Skeletal muscle satellite cell (primary cell): ENCODE results near the gene TNFSF9.
"Not testable (repeated sequence)": the region's sequence is repeated elsewhere in the genome, so short reads cannot be mapped to it uniquely, and the experiment has no call there.

Source experiments
- H3K27me3 ChIP-seq: 2 replicates; pipeline ENCODE4 v1.7.0; 2013; ENCODE audit warnings: low read length; ENCODE audit not compliant: control insufficient read depth, insufficient read depth
- H3K36me3 ChIP-seq: 2 replicates; pipeline ENCODE4 v1.7.0; 2013; ENCODE audit warnings: mild to moderate bottlenecking, control low read depth, low read length; ENCODE audit not compliant: insufficient read depth
- H3K4me1 ChIP-seq: 2 replicates; pipeline ENCODE4 v1.7.0; 2013; ENCODE audit warnings: low read length; ENCODE audit not compliant: control insufficient read depth, insufficient read depth
- H3K4me2 ChIP-seq: 2 replicates; pipeline ENCODE4 v1.7.0; 2013; ENCODE audit warnings: mild to moderate bottlenecking, low read length
- H3K4me3 ChIP-seq: 2 replicates; pipeline ENCODE4 v1.7.0; 2013; ENCODE audit warnings: low read length
- H3K9ac ChIP-seq: 2 replicates; pipeline ENCODE4 v1.7.0; 2013; ENCODE audit warnings: mild to moderate bottlenecking, low read depth, low read length, moderate library complexity
- H3K9me3 ChIP-seq: replicated peaks from 2 replicates; pipeline ENCODE4 v1.7.0; 2013; ENCODE audit warnings: mild to moderate bottlenecking, control low read depth, low read length

Gene TNFSF9

GRCh38 chr19:6568816-6569215 lies 38.0 kb downstream of the TNFSF9 start:
- Histone ChIP-seq H3K9ac (no peak overlapping the region), H3K9me3 (no peaks in the 10 kb centered on the region), H3K4me2 (no peak overlapping the region)

GRCh38 chr19:6570764-6571163 lies 39.9 kb downstream of the TNFSF9 start:
- no peaks in the 10 kb centered on the region for H3K9me3 ChIP-seq
- no peaks in the 10 kb centered on the region for H3K4me1 ChIP-seq
- H3K27me3 ChIP-seq, result no peaks in the 10 kb centered on the region
- no peak overlapping the region for H3K9ac ChIP-seq
- no peaks in the 10 kb centered on the region for H3K36me3 ChIP-seq
- H3K4me3 ChIP-seq, result no peak overlapping the region
- no peak overlapping the region for H3K4me2 ChIP-seq

More at GRCh38 chr19:6568816-6569215, 38.0 kb downstream of the TNFSF9 start:
- Histone ChIP-seq H3K4me3 (no peak overlapping the region), H3K36me3 (no peaks in the 10 kb centered on the region), H3K4me1 (no peaks in the 10 kb centered on the region), H3K27me3 (no peaks in the 10 kb centered on the region)

GRCh38 chr19:6571167-6571566 lies 40.3 kb downstream of the TNFSF9 start:
- no peak overlapping the region for H3K9ac ChIP-seq
- no peak overlapping the region for H3K4me3 ChIP-seq
- no peaks in the 10 kb centered on the region for H3K9me3 ChIP-seq
- H3K27me3 ChIP-seq, result no peaks in the 10 kb centered on the region
- H3K36me3 ChIP-seq, result no peaks in the 10 kb centered on the region
- no peak overlapping the region for H3K4me2 ChIP-seq
- no peaks in the 10 kb centered on the region for H3K4me1 ChIP-seq

GRCh38 chr19:6572217-6572616 lies 41.4 kb downstream of the TNFSF9 start:
- Histone ChIP-seq H3K4me3 (no peak overlapping the region), H3K9me3 (no peaks in the 10 kb centered on the region), H3K27me3 (no peaks in the 10 kb centered on the region), H3K4me2 (no peak overlapping the region), H3K4me1 (no peaks in the 10 kb centered on the region), H3K9ac (no peak overlapping the region), H3K36me3 (no peaks in the 10 kb centered on the region)

- no peaks in the 10 kb centered on the region for H3K36me3 ChIP-seq
- H3K4me3 ChIP-seq, result no peak overlapping the region
- no peaks in the 10 kb centered on the region for H3K27me3 ChIP-seq
- no peaks in the 10 kb centered on the region for H3K4me1 ChIP-seq
- H3K9me3 ChIP-seq, result no peaks in the 10 kb centered on the region
- no peak overlapping the region for H3K9ac ChIP-seq
- H3K4me2 ChIP-seq, result no peak overlapping the region
Measured at GRCh38 chr19:6573350-6573749, 42.5 kb downstream of the TNFSF9 start.

GRCh38 chr19:6576869-6577475 lies 46.1 kb downstream of the TNFSF9 start:
- no peak overlapping the region for H3K4me3 ChIP-seq
- H3K4me2 ChIP-seq, result no peak overlapping the region
- H3K9me3 ChIP-seq, result no peaks in the 10 kb centered on the region
- no peaks in the 10 kb centered on the region for H3K27me3 ChIP-seq
- H3K9ac ChIP-seq, result no peak overlapping the region
- no peaks in the 10 kb centered on the region for H3K36me3 ChIP-seq
- H3K4me1 ChIP-seq, result peaks cover 6% of the 10 kb centered on the region

- H3K9ac ChIP-seq, result no peak overlapping the region
Measured at GRCh38 chr19:6577476-6578125, 46.8 kb downstream of the TNFSF9 start.

GRCh38 chr19:6579450-6580178 lies 48.8 kb downstream of the TNFSF9 start:
- Histone ChIP-seq H3K36me3 (no peaks in the 10 kb centered on the region), H3K4me3 (no peak overlapping the region), H3K9me3 (no peaks in the 10 kb centered on the region), H3K9ac (no peak overlapping the region), H3K4me1 (peaks cover 6% of the 10 kb centered on the region), H3K27me3 (peaks cover 7% of the 10 kb centered on the region), H3K4me2 (no peak overlapping the region)

More at GRCh38 chr19:6577476-6578125, 46.8 kb downstream of the TNFSF9 start:
- no peaks in the 10 kb centered on the region for H3K27me3 ChIP-seq
- no peaks in the 10 kb centered on the region for H3K9me3 ChIP-seq
- H3K36me3 ChIP-seq, result no peaks in the 10 kb centered on the region
- H3K4me2 ChIP-seq, result no peak overlapping the region
- peaks cover 6% of the 10 kb centered on the region for H3K4me1 ChIP-seq
- H3K4me3 ChIP-seq, result no peak overlapping the region

GRCh38 chr19:6580313-6580712 lies 49.5 kb downstream of the TNFSF9 start:
- no peaks in the 10 kb centered on the region for H3K36me3 ChIP-seq
- no peak overlapping the region for H3K4me2 ChIP-seq
- peaks cover 6% of the 10 kb centered on the region for H3K4me1 ChIP-seq
- H3K9ac ChIP-seq, result no peak overlapping the region
- peaks cover 7% of the 10 kb centered on the region for H3K27me3 ChIP-seq
- no peak overlapping the region for H3K4me3 ChIP-seq
- no peaks in the 10 kb centered on the region for H3K9me3 ChIP-seq

GRCh38 chr19:6582515-6583484 lies 52.0 kb downstream of the TNFSF9 start:
- H3K27me3 ChIP-seq, result peaks cover 27% of the 10 kb centered on the region
- not testable (repeated sequence) for H3K9me3 ChIP-seq

More at GRCh38 chr19:6582515-6583484, 52.0 kb downstream of the TNFSF9 start:
- not testable (repeated sequence) for H3K36me3 ChIP-seq, H3K4me3 ChIP-seq, H3K4me2 ChIP-seq, H3K9ac ChIP-seq
- peaks cover 12% of the 10 kb centered on the region for H3K4me1 ChIP-seq
